Activated CD4-positive, alpha-beta T cell treated with anti-CD3 and anti-CD28 coated beads, Interleukin-10, Interleukin-2, amounts not matched to agents 100 ng/mL and 50 ng/mL, durations not matched to agents 16 hours and 8 hours (primary cell): ENCODE measurements around the gene GPR3.

ENCODE experiments used
- DNase-seq: peaks from one replicate; pipeline ENCODE4 v3.0.0-alpha.2; 2020

GPR3 gene, protein sequence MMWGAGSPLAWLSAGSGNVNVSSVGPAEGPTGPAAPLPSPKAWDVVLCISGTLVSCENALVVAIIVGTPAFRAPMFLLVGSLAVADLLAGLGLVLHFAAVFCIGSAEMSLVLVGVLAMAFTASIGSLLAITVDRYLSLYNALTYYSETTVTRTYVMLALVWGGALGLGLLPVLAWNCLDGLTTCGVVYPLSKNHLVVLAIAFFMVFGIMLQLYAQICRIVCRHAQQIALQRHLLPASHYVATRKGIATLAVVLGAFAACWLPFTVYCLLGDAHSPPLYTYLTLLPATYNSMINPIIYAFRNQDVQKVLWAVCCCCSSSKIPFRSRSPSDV

DNA sequence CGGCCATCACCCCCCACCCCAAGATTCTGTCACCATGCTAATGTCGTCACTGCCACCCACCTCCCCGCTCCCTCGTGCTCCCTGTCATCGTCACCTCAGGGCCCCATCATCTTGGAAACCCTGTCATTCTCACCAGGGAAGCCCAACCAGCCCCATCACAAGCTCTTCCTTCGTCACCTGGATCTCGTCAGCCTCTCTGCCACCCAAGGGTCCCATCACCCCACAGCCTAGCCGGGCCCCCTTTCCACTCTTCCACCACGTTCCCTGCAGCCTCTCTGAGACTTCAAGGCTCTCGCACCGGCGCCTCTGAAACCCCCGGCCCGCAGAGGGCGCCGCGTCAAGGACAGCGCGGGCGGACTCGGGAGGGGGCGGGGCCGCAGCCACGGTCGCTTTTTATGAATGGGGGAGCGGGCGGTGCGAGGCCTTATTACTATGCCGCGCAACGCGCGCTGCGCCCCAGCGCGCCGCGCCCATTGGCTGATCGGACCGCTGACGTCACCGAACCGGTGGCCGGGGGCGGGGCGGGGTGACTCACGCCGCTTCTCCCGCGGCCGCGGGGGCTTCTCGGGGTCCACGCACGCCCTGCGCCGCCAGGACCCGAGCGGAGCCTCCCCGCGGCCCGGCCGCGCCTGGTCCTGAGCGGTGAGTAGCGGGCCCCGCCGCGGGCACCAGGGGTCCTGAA lies at the start of gene GPR3:
TSS of gene GPR3 (plus strand) at position 527 of the 682 bp plus-strand sequence. CDS start 1,177 bp downstream, outside the sequence.
- peak; percentile 96 for DNase-seq

DNA sequence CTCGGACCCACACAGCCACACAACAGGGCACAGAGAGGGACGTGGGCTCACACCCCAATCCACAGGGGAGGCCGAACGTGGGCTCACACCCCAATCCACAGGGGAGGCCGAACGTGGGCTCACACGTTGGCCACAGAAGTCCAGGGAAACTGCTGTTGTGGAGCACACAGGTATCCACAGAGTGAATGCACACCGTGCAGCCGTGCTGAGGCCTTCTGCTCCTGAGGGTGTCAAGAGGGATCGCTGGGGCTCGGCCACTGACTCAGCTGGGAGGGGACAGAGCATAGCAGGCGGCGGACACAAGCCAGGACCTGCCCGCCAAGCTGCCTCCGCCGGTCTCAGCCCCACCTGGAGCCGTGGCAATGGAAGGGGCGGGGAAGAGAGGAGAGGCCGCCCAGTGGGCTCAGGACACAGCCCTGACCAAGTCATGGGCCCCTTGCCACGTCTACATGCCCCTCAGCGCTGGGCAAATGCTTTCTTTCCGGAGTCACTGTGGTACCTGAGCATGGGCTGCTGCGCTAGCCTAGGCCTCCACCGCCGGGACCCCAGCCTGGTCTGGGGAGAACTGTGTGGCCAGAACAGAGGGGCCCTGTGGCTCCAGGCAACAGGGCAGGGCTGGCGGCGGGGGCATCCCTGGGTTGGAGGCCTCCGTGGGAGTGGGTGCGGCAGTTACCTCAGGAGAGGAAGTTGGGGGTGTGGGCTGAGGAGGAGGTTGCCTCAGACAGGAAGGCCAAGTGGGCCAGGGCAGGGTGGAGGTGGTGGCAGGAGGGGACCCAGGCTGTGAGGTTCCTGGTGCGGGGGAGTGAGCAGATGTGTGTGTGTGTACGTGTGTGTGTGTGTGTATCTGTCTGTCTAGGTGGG lies 49.4 kb upstream of the GPR3 start:
- peak; percentile 81 for DNase-seq

DNA sequence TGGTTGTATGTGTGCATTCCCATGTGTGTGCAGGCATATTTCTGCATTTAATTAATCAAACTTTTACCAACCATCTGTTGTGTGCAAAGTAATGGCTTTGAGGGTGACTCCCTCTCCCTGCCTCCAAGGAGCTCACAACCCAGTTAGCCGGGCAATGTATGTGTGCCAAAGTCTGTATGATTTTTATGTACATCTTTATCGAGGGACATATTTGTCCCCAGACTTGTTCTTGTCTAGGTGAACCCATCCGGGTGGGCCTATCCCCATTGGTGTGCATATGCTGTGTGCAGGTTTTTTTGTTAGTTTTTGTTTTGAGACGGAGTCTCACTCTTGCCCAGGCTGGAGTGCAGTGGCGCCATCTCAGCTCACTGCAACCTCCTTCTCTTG lies 48.8 kb upstream of the GPR3 start:
- peak; percentile 18 for DNase-seq

DNA sequence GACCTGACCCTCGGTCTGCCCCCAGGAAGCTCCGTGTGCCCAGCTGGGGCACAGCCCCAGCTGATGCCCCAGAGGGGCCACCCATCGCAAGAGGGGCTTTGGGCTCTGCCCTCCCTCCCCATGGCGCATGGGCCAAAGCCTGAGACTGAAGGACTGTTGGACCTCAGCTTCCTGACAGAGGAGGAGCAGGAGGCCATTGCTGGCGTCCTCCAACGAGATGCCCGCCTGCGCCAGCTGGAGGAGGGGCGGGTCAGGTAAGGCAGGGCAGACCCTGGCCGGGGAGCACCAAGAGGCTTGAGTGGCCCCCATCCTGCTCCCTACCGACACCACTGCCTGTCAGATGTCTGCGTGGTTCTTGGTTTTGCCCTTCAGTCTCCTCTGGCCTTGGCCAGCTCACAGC lies 47.1 kb upstream of the GPR3 start:
- DNase-seq: no peak

DNA sequence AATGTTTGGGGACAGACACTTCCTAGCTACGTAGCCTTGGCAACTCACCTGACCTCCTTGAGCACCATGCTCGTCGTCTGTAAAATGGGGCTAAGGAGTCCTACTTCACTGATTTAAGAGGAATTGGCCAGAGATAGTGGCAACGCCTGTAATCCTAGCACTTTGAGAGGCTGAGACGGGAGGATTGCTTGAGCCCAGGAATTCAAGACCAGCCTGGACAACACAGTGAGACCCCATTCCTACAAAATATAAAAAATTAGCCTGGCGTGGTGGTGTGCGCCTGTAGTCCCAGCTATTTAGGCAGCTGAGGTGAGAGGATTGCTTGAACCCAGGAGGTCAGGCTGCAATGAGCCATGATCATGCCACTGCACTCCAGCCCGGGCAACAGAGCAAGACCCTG lies 46.1 kb upstream of the GPR3 start:
- DNase-seq: no peak

DNA sequence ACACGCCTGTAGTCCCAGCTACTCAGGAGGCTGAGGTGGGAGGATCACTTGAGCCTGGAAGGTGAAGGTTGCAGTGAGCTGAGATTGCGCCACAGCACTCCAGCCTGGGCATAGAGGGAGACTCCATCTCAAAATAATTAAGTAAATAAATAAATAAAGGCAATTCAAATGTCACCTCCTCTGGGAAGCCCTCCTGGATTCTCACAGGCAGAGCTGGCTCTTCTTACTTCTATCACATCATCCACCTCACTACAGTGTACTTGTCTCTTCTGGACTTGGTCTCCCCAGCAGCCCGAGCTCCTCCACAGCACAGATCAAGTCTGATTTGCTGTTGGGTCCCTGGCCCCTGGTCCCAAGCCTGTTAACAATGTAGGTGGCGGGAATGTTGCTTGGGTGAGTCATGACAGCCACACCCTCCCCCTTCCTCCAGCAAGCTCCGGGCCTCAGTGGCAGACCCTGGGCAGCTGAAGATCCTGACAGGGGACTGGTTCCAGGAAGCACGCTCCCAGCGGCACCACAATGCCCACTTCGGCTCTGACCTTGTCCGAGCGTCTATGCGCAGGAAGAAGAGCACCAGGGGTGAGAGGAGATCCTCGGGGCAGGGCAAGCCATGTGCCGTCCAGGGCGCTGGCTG lies 45.3 kb upstream of the GPR3 start:
- DNase-seq: no peak

DNA sequence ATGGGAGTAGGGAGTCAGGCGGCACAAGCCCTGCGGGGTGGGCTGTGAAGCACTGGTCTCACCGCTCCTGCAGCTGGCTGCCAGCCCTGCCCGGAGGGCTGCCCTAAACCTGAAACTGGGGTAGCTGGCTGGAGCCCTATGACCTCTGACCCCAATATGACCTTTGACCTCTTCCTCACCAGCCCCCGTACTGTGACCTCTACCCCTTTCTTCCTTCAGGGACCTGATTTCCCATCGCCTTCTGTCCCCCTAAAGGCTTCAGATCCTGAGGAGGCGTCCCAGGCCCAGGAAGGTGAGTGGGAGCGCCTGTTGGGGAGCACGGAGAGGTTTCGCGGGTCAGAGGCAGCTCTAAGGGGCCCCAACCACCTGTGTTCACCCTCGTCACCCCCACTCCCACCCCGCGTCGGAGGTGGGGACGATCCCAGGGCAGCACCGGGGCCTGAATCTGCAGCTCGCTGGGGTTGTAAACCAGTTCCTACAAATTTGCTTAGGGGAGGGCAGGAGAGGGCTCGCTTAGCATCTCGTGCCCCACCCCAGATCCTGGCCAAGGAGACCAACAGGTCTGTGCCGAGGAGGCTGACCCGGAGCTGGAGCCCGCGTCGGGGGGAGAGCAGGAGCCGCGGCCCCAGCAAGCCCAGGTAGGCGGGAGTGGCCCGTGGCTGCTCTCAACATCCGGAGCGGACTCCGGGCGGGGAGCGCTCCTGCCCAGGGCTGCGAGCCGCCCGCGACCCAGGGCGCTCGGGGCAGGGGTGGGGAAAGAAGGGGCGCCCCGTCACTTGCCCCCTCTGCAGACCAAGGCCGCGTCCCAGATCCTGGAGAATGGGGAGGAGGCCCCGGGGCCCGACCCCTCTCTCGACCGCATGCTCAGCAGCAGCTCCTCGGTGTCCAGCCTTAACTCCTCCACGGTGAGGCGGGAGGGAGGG lies 43.3 kb upstream of the GPR3 start:
- DNase-seq: no peak

DNA sequence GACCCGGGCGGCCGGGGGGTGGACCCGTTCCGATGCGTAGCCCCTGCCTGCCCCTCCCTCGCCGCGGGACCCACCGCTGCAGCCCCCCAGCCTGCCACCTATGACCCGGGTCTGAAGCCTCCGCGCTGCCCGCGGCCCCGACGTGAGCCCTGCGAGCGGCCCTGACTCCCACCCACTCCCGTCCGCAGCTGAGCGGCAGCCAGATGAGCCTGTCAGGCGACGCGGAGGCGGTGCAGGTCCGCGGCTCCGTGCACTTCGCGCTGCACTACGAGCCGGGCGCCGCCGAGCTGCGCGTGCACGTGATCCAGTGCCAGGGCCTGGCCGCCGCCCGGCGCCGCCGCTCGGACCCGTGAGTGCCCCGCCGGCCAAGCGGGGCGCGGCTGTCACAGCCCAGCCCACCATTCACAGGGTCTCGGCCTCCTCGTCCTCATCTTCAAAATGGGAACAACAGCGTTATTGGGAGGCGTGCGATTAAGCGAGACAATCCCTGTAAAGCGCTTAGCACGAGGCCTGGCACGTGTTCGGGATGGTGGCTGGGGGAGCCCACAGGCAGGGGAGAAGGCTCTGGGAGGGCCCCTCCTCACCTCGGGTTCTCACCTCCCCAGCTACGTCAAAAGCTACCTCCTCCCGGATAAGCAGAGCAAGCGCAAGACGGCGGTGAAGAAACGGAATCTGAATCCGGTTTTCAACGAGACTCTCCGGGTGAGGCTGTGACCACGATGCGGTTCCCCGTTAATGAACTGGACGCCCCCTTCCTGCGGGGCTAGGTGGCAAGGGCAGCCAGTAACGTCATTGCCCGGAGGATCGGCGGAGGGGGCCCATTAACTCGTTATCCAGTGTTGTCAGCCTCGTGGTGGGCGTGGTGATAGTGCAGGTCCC lies 42.4 kb upstream of the GPR3 start:
- no peak for DNase-seq

DNA sequence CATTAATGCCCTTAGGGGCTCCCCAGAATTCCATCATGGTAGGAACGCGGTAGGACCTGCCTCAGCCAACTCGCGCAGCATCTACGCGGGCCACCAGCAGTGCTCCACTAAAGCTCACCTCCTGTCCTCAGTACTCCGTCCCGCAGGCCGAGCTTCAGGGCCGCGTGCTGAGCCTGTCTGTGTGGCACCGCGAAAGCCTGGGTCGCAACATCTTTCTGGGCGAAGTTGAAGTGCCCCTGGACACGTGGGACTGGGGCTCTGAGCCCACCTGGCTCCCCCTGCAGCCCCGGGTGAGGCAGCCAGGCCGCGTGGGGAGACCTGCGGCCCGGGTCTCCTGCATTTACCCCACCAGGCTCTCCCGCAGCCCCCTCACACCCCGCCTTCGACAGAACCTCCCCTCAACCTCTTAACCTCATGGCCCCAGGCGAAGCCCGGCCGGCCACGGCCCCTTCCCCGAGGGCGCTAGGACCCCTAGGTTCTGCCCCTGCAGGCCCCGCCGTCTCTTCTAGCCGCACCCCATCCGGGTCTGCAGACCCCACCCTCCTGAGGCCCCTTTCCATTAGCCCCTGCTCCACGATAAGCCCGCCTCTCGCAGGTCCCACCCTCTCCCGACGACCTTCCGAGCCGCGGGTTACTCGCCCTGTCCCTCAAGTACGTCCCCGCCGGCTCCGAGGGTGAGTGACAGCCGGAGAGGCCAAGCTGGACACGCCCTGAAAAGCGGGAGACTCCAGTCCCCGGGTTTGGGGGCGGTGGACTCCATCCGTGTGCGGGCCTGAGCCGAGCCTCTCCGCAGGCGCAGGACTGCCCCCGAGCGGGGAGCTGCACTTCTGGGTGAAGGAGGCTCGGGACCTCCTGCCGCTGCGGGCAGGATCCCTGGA lies 41.5 kb upstream of the GPR3 start:
- DNase-seq: no peak

DNA sequence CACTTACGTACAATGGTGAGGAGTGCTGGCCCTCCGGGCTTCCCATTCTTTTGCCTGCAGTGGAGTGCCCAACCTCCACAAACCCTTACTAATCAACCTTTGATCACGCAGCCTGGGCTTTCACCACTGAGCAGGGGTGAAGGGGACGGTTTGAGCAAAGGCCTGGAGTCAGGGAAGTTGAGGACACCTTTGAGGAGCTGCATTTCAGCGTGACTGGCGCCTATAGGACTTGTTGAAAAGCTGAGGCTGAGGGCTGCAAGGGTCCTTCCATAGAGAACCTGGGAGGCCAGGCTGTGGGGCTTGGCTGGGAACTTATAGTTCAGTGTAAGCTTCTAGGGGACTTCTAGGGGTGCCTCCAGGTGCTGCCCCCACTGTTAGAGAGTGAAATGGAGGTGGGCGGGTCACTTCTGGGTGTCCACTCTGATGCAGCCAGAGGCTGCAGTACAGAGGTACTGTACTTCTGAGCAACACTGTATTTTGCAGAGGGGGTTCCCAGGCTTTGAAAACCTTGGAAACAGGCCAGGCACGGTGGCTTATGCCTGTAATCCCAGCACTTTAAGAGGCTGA lies 40.8 kb upstream of the GPR3 start:
- DNase-seq: no peak

DNA sequence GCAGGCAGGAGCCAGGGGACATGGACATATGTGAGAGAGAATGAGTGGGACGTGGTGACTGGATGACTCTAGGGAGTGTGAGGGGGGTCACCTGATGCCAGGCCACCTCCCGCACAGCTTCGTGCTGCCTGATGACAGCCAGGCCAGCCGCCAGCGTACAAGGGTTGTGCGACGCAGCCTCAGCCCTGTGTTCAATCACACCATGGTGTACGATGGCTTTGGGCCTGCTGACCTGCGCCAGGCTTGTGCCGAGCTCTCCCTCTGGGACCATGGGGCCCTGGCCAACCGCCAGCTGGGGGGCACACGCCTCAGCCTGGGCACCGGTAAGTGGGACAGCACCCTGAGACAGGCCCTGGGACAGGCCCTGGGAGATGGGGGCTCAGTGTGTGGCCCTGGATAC lies 39.3 kb upstream of the GPR3 start:
- DNase-seq: no peak

DNA sequence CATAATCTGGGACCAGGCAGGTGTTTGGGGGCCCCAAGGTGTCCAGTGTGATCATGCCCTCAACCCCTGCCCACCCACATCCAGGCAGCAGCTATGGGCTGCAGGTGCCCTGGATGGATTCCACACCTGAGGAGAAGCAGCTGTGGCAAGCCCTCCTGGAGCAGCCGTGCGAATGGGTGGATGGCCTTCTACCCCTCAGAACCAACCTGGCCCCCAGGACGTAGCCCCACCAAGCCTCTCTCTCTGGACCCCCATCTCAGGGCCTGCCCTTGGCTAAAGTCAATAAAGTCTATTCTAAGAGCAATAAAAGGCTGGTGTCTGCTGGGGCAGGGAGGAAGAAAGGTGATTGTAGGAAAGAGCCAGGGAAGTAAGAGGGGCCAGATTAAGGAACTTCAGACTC lies 38.8 kb upstream of the GPR3 start:
- no peak for DNase-seq

DNA sequence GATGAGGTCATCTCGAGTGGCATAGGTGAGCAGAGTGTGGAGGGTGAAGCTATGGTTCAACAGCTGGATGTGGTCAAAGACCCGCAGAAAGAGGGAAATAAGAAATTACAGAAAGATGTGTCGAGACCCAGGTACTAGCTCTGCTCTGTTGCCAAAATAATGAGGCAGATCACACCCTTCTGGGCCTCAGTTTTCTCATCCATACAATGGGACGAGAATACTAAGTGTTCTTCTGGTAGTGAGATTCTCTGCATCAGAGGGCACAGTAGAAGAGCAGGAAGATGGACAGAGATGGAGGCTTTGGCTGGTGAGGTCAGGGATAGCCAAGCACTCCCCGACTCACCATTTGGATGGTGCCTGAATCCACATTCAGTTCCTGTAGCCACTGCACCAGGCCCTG lies 36.7 kb upstream of the GPR3 start:
- DNase-seq: no peak

DNA sequence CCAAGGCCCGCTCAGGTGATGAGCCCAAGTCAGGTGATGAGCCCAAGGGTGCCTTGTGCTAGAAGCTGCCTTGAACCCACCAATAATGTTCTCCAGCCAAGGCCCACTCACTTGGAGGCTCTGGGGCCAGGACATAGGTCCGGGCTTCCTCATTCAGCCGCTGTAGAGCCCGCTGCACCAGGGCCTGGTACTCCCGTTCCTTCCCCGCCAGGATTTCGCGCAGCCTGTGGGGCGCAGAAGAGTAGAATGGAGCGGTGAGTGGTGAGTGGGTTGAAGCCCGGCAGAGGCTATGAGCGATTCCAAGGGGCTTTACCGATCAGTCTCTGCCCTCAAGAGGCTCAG lies 36.2 kb upstream of the GPR3 start:
- DNase-seq: no peak

DNA sequence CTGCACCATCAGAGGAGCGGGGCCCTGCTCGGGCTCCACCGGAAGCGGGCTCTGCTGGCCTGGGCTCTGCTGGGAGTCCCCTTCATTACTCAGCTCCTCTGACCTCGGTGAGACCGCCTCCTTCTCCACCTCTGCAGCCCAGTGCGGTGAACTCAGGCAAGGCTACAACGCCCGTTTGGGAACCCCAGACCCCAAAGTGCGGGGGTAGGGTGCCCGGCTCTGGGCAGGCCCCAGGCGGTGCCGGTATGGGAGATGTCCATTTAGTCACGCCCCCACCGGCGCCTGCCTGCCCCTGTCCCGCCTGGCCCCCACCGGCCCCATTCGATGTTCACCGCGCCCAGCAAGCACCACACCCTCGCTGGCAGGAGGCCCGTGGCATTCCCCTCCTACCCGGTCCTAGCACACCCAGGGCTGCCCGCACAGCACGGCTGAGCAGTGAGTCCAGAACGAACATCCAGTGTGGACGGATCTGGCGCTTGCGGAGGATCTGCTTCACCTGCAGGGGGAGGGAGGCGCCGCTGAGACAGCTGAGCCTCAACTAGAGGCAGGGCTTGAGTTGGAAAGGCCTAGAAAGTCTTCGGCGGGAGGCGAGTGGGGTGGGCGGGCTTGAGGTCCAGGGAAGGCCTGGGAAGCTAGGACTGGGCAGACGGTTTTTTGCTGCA lies 35.7 kb upstream of the GPR3 start:
- DNase-seq: peak; percentile 52

DNA sequence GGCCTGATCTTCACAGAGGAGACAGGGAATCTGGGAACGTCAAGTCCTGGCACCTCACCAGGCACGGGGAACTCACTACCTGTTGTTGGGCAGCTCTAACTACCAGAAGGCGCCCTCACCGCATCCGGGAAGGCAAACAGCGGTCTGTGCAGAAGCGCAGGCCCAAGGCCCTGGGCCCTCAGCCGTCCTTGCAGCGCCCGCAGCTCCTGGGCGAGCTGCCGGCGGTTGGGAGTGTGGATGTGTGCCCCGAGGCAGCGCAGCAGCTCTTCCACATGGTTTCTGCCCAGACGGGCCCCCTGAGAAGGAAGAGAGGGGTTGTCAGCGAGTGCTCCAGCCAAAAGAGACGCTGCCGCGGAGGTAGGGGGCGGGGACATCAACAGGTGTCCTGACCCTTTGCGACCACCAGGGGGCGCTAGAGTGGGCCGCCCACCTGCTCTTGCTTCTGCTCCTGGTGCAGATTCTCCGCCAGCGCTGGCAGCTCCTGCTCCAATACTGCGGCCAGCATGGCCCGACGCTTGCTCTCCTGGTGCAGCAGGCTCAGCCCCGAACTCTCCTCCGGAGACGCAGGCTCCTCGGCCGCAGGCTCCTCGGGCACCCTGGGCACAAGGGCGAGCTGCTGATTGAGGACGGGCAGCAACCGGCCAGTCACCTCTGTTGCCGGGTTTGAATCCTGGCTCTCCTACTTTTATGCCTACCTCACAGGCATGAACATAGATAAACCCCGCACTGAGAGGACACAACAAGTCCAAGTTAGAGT lies 35.0 kb upstream of the GPR3 start:
- peak; percentile 86 for DNase-seq

DNA sequence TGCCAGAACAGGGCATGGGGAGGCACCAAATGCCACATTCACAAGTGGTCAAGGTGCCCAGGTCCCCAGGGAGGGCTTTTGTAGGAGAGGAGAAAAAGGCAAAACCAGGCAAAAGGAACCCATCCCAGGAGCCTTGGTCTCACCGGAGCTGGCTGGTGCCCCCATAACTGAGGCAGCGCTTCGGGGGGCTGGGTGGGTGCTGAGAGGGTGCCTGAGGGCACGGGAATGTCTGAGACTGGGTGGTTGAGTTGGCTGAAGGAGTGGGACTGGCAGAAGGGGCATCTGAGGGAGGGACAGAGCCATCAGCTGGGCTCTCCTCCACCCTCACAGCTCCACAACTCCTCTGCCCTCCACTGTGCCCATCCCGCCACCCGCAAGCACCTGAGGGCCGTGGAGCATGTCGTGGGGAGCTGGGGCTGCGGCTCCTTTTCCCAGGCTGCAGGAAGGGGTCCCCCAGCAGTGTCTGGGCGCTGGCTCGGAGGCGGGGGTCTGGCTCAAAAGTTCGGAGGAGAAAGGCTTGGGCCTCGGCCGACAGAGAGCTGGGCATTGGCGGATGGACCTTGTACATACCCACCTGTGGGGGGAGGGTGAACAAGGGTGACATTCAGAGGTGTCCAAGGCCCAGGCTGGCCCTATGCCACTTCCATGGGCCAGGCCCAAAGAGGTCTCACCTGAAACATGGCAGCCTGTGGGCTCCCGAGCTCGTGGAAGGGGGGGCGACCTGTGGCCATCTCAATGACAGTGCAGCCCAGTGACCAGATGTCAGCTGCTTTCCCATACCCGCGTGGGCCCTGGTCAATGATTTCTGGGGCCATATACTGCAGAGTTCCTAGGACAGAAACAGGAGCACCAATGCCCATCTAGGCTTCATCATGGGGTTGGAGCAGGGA lies 34.1 kb upstream of the GPR3 start:
- DNase-seq: no peak
